Hepatocyte (in vitro differentiated cells): ENCODE results near the gene ACADM.

Experiments used
- EZH2 ChIP-seq: fragments of 200-600 bp; sonication (generic); IDR thresholded peaks from 2 replicates; pipeline ENCODE4 v1.6.1; 2016; ENCODE audit warnings: antibody characterized with exemption, mild to moderate bottlenecking, borderline replicate concordance
- EZH2phosphoT487 ChIP-seq: fragments of 200-600 bp; sonication (generic); IDR thresholded peaks from one replicate; pipeline ENCODE4 v1.6.1; 2018; ENCODE audit warnings: antibody characterized with exemption, mild to moderate bottlenecking, low read depth, moderate library complexity; ENCODE audit not compliant: unreplicated experiment, severe bottlenecking
- TF ChIP-seq, protein P1 (sequence below): fragments of 200-600 bp; sonication (generic); IDR thresholded peaks from 2 replicates; pipeline ENCODE4 v1.5.1; 2016; ENCODE audit warnings: antibody characterized with exemption, mild to moderate bottlenecking; ENCODE audit not compliant: poor library complexity

DNA sequence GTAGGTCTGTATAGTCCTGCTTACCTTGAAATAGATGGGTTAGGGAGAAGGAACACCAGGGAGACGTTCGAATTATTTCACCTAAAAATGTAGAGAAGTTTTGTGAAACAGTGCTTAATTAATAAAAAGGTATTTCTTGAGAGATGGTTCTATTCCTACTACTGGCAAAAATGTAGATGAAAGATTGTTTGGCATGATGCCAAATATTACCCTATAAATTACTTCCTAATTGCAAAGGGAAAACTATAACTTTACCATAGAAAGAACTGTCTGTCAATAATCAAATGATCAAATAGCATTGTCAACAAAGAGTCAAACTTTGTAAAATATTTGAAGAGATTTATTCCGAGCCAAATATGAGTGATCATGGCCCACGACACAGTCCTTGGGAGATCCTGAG is 4.2 kb upstream of the ACADM start:
- TF ChIP-seq, protein P1, sequence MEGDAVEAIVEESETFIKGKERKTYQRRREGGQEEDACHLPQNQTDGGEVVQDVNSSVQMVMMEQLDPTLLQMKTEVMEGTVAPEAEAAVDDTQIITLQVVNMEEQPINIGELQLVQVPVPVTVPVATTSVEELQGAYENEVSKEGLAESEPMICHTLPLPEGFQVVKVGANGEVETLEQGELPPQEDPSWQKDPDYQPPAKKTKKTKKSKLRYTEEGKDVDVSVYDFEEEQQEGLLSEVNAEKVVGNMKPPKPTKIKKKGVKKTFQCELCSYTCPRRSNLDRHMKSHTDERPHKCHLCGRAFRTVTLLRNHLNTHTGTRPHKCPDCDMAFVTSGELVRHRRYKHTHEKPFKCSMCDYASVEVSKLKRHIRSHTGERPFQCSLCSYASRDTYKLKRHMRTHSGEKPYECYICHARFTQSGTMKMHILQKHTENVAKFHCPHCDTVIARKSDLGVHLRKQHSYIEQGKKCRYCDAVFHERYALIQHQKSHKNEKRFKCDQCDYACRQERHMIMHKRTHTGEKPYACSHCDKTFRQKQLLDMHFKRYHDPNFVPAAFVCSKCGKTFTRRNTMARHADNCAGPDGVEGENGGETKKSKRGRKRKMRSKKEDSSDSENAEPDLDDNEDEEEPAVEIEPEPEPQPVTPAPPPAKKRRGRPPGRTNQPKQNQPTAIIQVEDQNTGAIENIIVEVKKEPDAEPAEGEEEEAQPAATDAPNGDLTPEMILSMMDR: no peak
- TF ChIP-seq EZH2: no peak
- no peak for TF ChIP-seq EZH2phosphoT487
